Measurements from ENCODE around the gene CYP4Z1.
"Not testable (repeated sequence)": the region's sequence is repeated elsewhere in the genome, so short reads cannot be mapped to it uniquely, and the experiment has no call there.

DNA sequence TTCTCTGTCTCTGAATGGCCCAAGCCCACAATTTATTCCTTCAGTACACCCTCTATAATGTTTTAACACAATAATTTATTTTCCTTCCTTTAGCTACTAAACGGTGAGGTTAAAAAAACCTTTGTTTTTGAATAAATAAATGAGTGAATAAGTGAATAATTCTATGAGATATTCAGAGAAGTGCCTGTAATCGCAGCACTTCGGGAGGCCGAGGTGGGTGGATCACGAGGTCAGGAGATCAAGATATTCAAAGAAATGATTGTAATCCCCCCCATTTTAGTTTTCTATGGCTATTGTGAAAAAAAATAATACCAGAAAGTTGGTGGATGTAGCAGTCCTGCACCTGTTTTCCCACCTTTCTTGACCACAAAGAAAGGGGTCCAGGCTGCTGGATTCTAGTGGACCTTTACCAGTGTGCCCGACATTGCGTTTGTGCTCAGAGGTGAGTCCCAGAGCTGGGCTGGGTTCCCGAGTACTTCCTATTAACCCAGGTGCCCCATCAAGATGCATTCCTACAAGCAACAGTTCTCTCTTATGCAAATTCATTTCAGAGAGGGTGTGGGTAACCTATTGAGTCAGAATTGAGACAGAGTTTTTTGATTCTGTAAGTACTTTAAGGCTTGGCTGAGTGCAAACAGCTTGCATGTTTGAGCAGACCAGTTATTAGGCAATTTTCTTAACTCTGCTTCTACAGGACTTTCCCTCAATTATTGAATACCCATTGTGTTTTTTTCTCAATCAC is 62.6 kb downstream of the CYP4Z1 start:
- TF ChIP-seq EZH2phosphoT487 (IDR thresholded peaks at IDR 0.05; ENCODE audit: insufficient read depth, low read depth); EZH2 (IDR thresholded peaks at IDR 0.05; ENCODE audit: insufficient read depth, poor library complexity, severe bottlenecking): not testable (repeated sequence)
